Keratinocyte (primary cell): ENCODE results near the gene DUSP2.

Source experiments
- EZH2 ChIP-seq: IDR thresholded peaks from one replicate; pipeline ENCODE4 v1.6.1; 2012; ENCODE audit warnings: inconsistent platforms, mild to moderate bottlenecking, low read length, moderate library complexity
- TF ChIP-seq, protein P1 (sequence below), 3 experiments: IDR thresholded peaks in 1 of 3; conservative IDR thresholded peaks in 1 of 3; optimal IDR thresholded peaks in 1 of 3; 2 replicates in 2 of 3; 3 replicates in 1 of 3; pipeline versions ENCODE3 to v1.5.1; 2011; ENCODE audit warnings: low read length in 3 of 3, mild to moderate bottlenecking in 3 of 3, moderate library complexity in 2 of 3, control low read depth in 1 of 3, inconsistent platforms in 1 of 3; ENCODE audit not compliant: insufficient read depth in 2 of 3; ENCODE audit errors: extremely low read depth in 1 of 3

DNA sequence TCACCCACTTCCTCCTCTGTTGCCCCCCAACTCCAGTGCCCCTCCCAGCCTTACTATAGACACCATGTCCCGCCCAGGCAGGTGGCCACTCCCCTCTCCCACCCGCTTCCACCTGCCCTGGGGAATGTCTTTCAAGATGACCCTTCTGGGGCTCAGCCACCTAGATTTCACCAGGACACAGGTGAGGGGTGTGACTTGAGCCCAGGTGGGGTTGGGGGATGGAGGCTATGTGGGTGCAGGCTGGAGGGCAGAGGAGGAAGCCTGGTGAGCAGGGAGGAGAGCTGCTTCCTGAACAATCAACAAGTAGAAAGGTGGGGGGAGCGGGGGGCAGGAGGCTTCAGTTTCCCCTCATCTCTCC lies 37.6 kb downstream of the DUSP2 start:
- TF ChIP-seq, protein P1, sequence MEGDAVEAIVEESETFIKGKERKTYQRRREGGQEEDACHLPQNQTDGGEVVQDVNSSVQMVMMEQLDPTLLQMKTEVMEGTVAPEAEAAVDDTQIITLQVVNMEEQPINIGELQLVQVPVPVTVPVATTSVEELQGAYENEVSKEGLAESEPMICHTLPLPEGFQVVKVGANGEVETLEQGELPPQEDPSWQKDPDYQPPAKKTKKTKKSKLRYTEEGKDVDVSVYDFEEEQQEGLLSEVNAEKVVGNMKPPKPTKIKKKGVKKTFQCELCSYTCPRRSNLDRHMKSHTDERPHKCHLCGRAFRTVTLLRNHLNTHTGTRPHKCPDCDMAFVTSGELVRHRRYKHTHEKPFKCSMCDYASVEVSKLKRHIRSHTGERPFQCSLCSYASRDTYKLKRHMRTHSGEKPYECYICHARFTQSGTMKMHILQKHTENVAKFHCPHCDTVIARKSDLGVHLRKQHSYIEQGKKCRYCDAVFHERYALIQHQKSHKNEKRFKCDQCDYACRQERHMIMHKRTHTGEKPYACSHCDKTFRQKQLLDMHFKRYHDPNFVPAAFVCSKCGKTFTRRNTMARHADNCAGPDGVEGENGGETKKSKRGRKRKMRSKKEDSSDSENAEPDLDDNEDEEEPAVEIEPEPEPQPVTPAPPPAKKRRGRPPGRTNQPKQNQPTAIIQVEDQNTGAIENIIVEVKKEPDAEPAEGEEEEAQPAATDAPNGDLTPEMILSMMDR (optimal IDR thresholded peaks at IDR 0.05 in 1 of 3, IDR thresholded peaks at IDR 0.05 in 1 of 3, conservative IDR thresholded peaks at IDR 0.05 in 1 of 3; ENCODE audit: extremely low read depth in 1 of 3, insufficient read depth in 2 of 3, low read length in 3 of 3) = no peak
- TF ChIP-seq EZH2 = no peak
